CD4-positive, alpha-beta T cell (primary cell): ENCODE data around the gene DMPK. TPM values are rescaled to one million over a fixed set of nuclear protein-coding genes. Genes with fewer than 3 reads are reported as not detected.

Experiments used
- ATAC-seq: fragments of 200-7000 bp; cut with Tn5 transposase; one replicate; pipeline ENCODE4 v1.10.0; 2022; ENCODE audit warnings: mild to moderate bottlenecking; ENCODE audit not compliant: poor library complexity
- CTCF ChIA-PET: fragments of 350-600 bp; sonication (Branson Sonifier 250); formaldehyde crosslinking; loops from one replicate; lab custom pipeline; 2021; ENCODE audit warnings: antibody characterized with exemption, inconsistent platforms; lab: Charles Lee
- POLR2A ChIA-PET: fragments of 350-600 bp; sonication (Branson Sonifier 250); formaldehyde crosslinking; loops from one replicate; lab custom pipeline; 2021; ENCODE audit warnings: antibody characterized with exemption, inconsistent platforms; lab: Charles Lee
- DNase-seq, 14 experiments: peaks; one replicate each; pipeline ENCODE4 v3.0.0-alpha.2; 2013 to 2020; ENCODE audit warnings: mixed read lengths in 2 of 14
- H3K27ac ChIP-seq, 2 donors: one replicate each; pipeline versions ENCODE4 v1.5.1 to v1.7.0; 2013; ENCODE audit warnings: low read length in 2 of 2, low read depth in 1 of 2, mild to moderate bottlenecking in 1 of 2
- H3K27me3 ChIP-seq, 2 experiments: 1 replicate in 1 of 2; 2 replicates in 1 of 2; pipeline versions ENCODE4 v1.6.1 to v1.7.0; 2013; ENCODE audit warnings: low read length in 2 of 2, control low read depth in 1 of 2, mild to moderate bottlenecking in 1 of 2, moderate library complexity in 1 of 2; ENCODE audit not compliant: insufficient read depth in 2 of 2, control insufficient read depth in 1 of 2
- H3K36me3 ChIP-seq: one replicate; pipeline ENCODE4 v1.6.1; 2013; ENCODE audit warnings: low read length, control low read depth; ENCODE audit not compliant: insufficient read depth
- H3K4me1 ChIP-seq: one replicate; pipeline ENCODE4 v1.6.1; 2013; ENCODE audit warnings: low read length, control low read depth; ENCODE audit not compliant: insufficient read depth
- H3K4me3 ChIP-seq: one replicate; pipeline ENCODE4 v1.5.1; 2013; ENCODE audit warnings: mild to moderate bottlenecking, low read length, moderate library complexity
- H3K9me3 ChIP-seq, 2 experiments: 1 replicate in 1 of 2; 2 replicates in 1 of 2; pipeline versions ENCODE4 v1.6.1 to v1.7.0; 2013; ENCODE audit warnings: low read length in 2 of 2, mild to moderate bottlenecking in 2 of 2, control low read depth in 1 of 2, moderate library complexity in 1 of 2; ENCODE audit not compliant: control insufficient read depth in 1 of 2, insufficient read depth in 1 of 2
- H3K27ac Mint-ChIP-seq: one replicate; pipeline ENCODE4 v1.8.0; 2020; ENCODE audit warnings: mixed read lengths
- H3K27me3 Mint-ChIP-seq: one replicate; pipeline ENCODE4 v1.8.0; 2021; ENCODE audit warnings: mixed read lengths
- H3K36me3 Mint-ChIP-seq: one replicate; pipeline ENCODE4 v1.8.0; 2021; ENCODE audit warnings: low read depth, mixed read lengths
- H3K4me1 Mint-ChIP-seq: one replicate; pipeline ENCODE4 v1.8.0; 2021; ENCODE audit warnings: low read depth, mixed read lengths
- H3K4me3 Mint-ChIP-seq: one replicate; pipeline ENCODE4 v1.8.0; 2020; ENCODE audit warnings: mild to moderate bottlenecking, mixed read lengths
- H3K9me3 Mint-ChIP-seq: one replicate; pipeline ENCODE4 v1.8.0; 2020; ENCODE audit warnings: mixed read lengths
- CTCF ChIP-seq: fragments of 200-600 bp; IDR thresholded peaks from one replicate; pipeline ENCODE4 v1.8.0; 2022; ENCODE audit warnings: antibody characterized with exemption, mild to moderate bottlenecking
- intact Hi-C, 2 experiments: fragments of 100-400 bp; cut with DNase I in 1 of 2; cut with micrococcal nuclease in 1 of 2; formaldehyde crosslinking; loops; one replicate each; pipeline versions ENCODE4 v1.15.1 to v1.9.0; 2023 to 2025; cut with DNase I, micrococcal nuclease
- total RNA-seq, 174 experiments: library from RNA in 2 of 174; stranded (reverse) in 2 of 174; gene quantifications; one replicate each; pipeline ENCODE4 v1.2.3 and lab custom pipeline; 2021 to 2026

Gene DMPK
- total RNA-seq, 2 experiments from 2014 or later = 24.0 to 24.9 TPM

GRCh38 chr19:45742969-45743368 lies 39.3 kb downstream of the DMPK start:
- Mint-ChIP-seq H3K4me3 (no peak overlapping the region), H3K27me3 (peaks cover 19% of the 10 kb centered on the region), H3K4me1 (no peaks in the 10 kb centered on the region), H3K27ac (no peak overlapping the region), H3K36me3 (no peaks in the 10 kb centered on the region), H3K9me3 (no peaks in the 10 kb centered on the region)
- no peaks in the 10 kb centered on the region for H3K36me3 ChIP-seq
- H3K27me3 ChIP-seq = peaks cover 0 to 5% of the 10 kb centered on the region in 2 experiments
- no peaks in the 10 kb centered on the region for H3K9me3 ChIP-seq
- no peaks in the 10 kb centered on the region for H3K4me1 ChIP-seq
- no peak overlapping the region for H3K4me3 ChIP-seq
- intact Hi-C loops = no loop called here
- DNase-seq = no peak
- H3K27ac ChIP-seq = no peak overlapping the region
- ChIA-PET POLR2A (no interaction called here), CTCF (no interaction called here)
- no peak for TF ChIP-seq CTCF
- ATAC-seq = no peak

- CTCF ChIA-PET = no interaction called here
- Mint-ChIP-seq H3K4me3 (no peak overlapping the region), H3K27me3 (peaks cover 5% of the 10 kb centered on the region)
These were observed 42.5 kb downstream of the DMPK start for GRCh38 chr19:45739498-45740439.

GRCh38 chr19:45733160-45733810 lies 49.0 kb downstream of the DMPK start, which contains the start of gene MEIOSIN:
TSS of gene MEIOSIN (plus strand) at chr19:45733439. CDS start at chr19:45735377, 1,938 bp downstream.
- Mint-ChIP-seq H3K4me3 (peak within 1 kb of the TSS; percentile 64), H3K27me3 (no peaks in the 10 kb centered on the region), H3K4me1 (peaks cover 24% of the 10 kb centered on the region)

More at GRCh38 chr19:45739498-45740439, 42.5 kb downstream of the DMPK start:
- Mint-ChIP-seq H3K36me3 (no peaks in the 10 kb centered on the region), H3K4me1 (no peaks in the 10 kb centered on the region), H3K9me3 (no peaks in the 10 kb centered on the region), H3K27ac (no peak overlapping the region)
- TF ChIP-seq CTCF = no peak
- DNase-seq (no peak), ATAC-seq (no peak)
- POLR2A ChIA-PET = no interaction called here
- Histone ChIP-seq H3K27ac (no peak overlapping the region), H3K4me1 (no peaks in the 10 kb centered on the region), H3K27me3 (no peaks in the 10 kb centered on the region), H3K9me3 (no peaks in the 10 kb centered on the region), H3K4me3 (no peak overlapping the region), H3K36me3 (no peaks in the 10 kb centered on the region)
- intact Hi-C loops = no loop called here

More at GRCh38 chr19:45733160-45733810, 49.0 kb downstream of the DMPK start, which contains the start of gene MEIOSIN:
- Histone ChIP-seq H3K4me3 (no peak within 1 kb of the TSS), H3K27me3 (no peaks in the 10 kb centered on the region), H3K36me3 (no peaks in the 10 kb centered on the region), H3K9me3 (no peaks in the 10 kb centered on the region), H3K27ac (no peak within 1 kb of the TSS), H3K4me1 (peaks cover 27% of the 10 kb centered on the region)
- ChIA-PET POLR2A (interaction anchor here (0.9 kb wide), 1 partner anchor 16 kb away, joined by 3 read pairs; no protein-coding TSS in a partner anchor), CTCF (no interaction called here)
- no peak for TF ChIP-seq CTCF
- Mint-ChIP-seq H3K9me3 (no peaks in the 10 kb centered on the region), H3K36me3 (peaks cover 12% of the 10 kb centered on the region), H3K27ac (no peak within 1 kb of the TSS)
- intact Hi-C loops = loop anchor here in 1 of 2 experiments (2.0 to 5.0 kb wide), 2 partner anchors 38 to 154 kb away; partner anchors contain the start of gene IRF2BP1
- ATAC-seq (no peak), DNase-seq (peak in 1 of 14 experiments; percentile 42)
